RCC 7860 (cell line): ENCODE results near the gene PDS5A.
"Not testable (repeated sequence)": the region's sequence is repeated elsewhere in the genome, so short reads cannot be mapped to it uniquely, and the experiment has no call there.

Source experiments
- DNase-seq: peaks from one replicate; pipeline ENCODE4 v3.0.0-alpha.2; 2015; ENCODE audit warnings: low spot score
- FAIRE-seq: peaks from 2 replicates; lab custom pipeline; 2012; peaks lifted over from hg19 to GRCh38; lab: Jason Lieb, UNC

The PDS5A gene

DNA sequence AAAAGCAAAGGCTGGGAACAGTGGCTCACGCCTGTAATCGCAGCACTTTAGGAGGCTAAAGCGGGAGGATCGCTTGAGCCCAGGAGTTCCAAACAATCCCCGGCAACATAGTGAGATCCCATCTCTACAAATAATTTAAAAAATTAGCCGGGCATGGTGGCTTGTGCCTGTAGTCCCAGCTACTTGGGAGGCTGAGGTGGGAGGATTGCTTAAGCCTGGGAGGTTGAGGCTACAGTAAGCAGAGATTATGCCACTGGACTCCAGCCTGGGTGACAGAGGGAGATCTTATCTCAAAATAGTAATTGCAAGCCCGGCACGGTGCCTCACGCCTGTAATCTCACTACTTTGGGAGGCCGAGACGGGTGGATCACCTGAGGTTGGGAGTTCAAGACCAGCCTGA lies 139.3 kb downstream of the PDS5A start:
- not testable (repeated sequence) for FAIRE-seq, DNase-seq

DNA sequence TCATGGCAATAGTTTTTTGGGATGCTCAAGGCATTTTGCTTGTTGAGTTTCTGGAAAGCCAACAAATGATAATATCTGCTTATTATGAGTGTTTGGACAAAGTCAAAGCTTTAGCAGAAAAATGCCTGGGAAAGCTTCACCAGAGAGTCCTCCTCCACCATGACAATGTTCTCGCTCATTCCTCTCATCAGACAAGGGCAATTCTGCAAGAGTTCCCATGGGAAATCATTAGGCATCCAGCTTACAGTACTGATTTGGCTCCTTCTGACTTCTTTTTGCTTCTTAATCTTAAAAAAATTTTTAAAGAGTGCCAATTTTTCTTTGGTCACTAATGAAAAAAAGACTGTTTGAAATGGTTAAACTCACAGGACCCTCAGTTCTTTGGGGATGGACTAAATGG lies 143.4 kb downstream of the PDS5A start:
- DNase-seq (no peak), FAIRE-seq (no peak)

DNA sequence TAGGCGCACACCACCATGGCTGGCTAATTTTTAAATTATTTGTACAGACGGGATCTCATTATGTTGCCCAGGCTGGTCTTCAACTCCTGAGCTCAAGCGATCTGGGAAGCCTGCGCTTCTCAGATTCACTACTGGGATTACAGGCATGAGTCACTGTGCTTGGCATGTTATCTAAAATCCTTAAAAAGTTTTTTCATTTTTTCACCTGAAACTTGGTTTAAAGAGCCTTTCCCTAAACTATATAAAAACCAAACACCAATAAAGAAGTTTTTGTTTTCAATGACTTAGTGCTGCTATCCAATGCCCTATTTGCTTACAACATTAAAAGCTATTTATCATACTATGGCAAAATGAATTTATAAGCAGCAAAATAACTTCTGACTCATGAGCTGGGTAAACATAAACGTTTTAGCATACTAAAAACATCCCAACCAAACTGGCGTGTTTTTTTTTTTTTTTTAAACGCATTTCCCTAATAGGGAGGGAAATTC lies 151.9 kb downstream of the PDS5A start:
- DNase-seq (no peak), FAIRE-seq (peak; percentile 22)

DNA sequence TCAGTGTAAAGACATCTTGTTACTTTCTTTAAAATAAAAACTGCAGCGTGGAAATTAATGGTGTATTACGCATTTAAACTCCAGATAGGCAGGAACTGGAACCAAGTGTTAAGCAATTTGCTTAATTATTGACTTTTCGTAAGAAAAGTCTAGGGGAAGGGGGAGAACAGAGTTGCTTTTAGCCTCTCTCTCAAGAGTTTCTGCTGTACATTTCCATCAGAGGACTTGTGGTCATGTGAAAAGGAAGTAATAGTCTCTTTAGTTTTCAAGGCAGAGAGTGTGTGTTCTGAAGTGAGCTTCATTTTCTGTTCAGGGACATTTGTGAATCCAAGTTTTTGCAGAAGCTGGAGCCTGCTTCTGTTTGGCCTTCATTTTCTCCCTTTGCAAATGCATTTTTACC lies 152.6 kb downstream of the PDS5A start:
- DNase-seq (no peak), FAIRE-seq (no peak)

DNA sequence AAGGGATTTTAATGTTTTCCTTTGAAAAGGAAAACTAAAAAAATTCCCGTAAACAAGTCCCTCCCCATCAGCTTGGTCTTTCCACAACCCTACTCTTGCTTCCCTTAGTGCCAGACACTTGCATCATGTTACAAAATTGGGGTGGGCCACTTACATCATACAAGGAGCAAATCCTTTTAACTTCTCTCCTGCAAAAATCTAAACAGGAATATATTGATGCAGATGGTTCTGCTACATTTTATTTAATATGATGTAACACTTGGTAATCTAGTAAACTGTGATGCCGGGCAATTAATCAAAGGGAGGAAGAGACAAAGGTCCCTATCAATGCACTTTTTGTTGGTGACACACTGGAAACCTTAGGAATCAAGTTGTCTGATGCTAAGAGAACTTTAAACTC lies 154.5 kb downstream of the PDS5A start:
- no peak for FAIRE-seq
- no peak for DNase-seq

DNA sequence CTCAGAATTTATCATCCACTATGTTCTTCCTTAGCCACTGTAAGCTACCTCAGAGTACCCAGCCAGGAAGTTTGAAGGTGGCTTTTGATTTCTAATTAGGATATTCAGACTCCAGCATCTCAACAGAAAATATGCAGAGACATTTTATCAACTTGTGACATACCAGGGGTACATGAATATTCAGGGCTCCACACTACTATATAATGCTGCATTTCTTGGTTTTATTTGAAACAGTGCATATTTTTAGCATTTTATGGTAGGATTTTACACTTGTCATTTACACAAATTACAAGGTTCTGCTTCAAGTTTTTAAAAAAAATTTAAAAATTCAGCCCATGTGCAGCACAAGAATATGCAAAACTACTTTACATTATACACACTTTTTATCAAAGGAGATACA lies 155.0 kb downstream of the PDS5A start:
- no peak for FAIRE-seq
- DNase-seq = no peak

DNA sequence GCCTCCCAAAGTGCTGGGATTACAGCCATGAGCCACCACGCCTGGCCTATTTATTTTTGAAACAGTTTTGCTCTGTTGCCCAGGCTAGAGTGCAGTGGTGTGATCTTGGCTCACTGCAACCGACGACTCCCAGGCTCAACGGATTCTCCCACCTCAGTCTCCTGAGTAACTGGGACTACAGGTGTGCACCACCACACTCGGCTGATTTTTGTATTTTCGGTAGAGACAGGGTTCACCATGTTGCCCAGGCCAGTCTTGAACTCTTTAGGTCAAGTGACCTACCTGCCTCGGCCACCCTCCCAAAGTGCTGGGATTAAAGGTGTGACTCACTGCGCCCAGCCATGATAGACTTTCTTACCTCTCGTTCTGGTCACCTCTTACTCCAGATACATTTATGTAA lies 155.8 kb downstream of the PDS5A start:
- DNase-seq (no peak), FAIRE-seq (no peak)

DNA sequence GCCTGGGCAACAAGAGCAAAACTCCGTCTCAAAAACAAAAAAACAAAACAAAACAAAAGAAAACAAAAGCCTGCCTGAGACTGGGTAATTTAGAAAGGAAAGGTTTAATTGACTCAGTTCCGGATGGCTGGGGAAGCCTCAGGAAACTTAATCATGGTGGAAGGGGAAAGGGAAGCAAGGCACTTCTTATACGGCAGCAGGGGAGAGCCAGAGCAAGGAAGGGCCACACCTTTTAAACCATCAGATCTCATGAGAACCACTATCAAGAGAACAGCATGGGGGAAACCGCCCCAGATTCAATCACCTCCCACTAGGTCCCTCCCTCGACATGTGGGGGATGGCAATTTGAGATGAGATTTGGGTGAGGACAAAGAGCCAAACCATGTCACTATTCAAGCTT lies 157.5 kb downstream of the PDS5A start:
- FAIRE-seq = no peak
- DNase-seq = no peak

DNA sequence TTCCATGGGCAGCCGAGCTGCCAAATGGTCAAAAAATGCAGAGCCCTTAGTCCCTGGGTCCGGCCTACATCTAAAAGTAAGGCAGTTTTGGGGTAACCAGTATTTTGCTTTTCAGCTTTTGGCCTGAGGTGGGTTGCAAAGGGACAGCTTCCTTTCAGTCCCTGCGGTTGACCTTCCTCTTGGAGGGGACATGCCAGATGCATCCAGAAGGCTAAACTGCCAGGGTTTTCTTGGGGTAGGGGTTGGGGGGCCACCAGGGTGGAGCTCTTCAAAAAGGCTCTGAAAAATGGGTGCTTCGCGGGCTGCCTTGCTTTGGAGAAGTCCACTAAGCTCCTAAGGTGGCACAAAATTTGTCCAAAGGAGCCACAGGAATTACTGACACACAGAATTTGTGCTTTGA lies 159.1 kb downstream of the PDS5A start:
- no peak for FAIRE-seq
- no peak for DNase-seq

DNA sequence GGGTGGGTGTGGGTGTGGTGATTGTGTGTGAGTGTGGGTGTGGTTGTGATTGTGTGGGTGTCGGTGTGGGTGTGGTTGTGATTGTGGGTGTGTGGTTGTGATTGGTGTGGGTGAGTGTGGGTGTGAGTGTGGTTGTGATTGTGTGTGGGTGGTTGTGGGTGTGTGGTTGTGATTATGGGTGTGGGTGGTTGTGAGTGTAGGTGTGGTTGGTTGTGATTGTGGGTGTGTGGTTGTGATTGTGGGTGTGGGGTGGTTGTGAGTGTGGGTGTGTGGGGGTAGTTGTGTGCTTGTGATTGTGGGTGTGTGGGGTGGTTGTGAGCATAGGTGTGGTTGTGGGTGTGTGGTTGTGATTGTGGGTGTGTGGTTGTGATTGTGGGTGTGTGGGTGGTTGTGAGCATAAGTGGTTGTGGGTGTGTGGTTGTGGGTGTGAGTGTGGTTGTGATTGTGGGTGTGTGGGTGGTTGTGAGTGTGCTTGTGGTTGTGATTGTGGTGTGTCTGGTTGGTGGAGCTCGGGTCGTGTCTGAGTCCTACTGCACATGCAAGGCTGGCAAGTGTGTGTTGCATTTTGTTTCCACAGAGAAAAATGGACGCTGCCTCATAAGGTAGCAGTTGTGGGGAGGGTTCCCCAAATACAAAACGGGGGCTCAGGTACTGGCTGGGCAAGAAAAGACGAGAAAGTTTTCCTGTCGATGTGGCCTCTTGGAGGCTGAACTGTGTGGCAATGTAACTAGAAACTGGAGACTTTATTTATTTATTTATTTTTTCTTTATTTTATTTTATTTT lies 163.1 kb downstream of the PDS5A start:
- no peak for DNase-seq
- FAIRE-seq = no peak

DNA sequence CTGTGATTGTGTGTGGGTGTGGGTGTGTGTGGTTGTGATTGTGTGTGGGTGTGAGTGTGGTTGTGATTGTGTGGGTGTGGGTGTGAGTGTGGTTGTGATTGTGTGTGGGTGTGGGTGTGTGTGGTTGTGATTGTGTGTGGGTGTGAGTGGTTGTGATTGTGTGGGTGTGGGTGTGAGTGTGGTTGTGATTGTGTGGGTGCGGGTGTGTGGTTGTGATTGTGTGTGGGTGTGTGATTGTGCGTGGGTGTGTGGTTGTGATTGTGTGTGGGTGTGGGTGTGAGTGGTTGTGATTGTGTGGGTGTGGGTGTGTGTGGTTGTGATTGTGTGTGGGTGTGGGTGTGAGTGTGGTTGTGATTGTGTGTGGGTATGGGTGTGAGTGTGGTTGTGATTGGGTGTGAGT lies 163.9 kb downstream of the PDS5A start:
- not testable (repeated sequence) for FAIRE-seq, DNase-seq

DNA sequence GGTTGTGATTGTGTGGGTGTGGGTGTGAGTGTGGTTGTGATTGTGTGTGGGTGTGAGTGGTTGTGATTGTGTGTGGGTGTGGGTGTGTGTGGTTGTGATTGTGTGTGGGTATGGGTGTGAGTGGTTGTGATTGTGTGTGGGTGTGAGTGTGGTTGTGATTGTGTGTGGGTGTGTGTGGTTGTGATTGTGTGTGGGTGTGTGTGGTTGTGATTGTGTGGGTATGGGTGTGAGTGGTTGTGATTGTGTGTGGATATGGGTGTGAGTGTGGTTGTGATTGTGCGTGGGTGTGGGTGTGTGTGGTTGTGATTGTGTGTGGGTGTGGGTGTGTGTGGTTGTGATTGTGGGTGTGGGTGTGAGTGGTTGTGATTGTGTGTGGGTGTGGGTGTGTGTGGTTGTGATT lies 164.7 kb downstream of the PDS5A start:
- not testable (repeated sequence) for DNase-seq, FAIRE-seq

DNA sequence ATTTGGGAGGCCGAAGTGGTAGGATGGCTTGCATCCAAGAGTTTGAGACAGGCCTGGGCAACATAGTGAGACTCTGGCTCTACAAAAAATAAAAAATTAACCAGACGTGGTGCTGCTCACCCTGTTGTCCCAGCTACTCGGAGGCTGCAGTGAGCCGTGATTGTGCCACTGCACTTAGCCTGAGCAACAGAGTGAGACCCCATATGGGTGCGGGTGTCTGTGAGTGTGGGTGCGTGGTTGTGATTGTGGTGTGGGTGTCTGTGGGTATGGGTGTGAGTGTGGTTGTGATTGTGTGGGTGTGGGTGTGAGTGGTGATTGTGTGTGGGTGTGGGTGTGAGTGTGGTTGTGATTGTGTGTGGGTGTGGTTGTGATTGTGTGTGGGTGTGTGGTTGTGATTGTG lies 165.2 kb downstream of the PDS5A start:
- DNase-seq (no peak), FAIRE-seq (no peak)

DNA sequence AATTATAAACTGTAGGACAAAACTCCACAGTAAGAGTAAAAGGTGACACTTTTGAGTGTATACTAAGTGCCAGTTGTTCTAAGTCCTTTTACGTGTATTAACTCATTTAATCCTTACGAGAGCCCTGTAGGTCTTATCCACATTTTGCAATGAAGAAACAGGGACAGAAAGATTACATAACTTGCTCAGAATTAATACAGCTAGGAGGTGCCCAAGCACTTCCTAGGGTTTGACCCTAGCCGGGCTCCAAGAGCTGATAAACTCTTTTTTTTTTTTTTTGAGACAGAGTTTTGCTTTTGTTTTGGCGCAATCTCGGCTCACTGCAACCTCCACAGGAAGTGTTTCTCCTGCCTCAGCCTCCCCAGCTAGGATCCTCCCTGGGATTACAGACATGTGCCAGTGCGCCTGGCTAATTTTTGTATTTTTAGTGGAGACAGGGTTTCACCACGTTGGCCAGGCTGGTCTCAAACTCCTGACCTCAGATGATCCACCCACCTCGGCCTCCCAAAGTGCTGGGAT lies 169.4 kb downstream of the PDS5A start:
- no peak for FAIRE-seq
- no peak for DNase-seq

DNA sequence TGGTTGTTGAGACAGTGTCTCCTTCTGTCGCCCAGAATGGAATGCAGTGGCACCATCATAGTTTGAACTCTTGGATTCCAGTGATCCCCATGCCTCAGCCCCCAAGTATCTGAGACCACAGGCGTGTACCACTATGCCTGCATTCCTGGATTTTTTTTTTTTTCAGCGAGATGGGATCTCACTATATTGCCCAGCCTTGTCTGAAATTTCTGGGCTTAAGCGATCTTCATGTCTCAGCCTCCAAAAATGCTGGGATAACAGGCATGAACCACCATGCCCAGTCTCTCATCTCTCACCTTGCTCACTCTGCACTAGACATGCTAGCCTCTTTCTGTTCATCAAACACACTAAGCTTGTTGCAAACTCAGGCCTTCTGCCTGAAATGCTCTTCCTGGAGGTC lies 175.7 kb downstream of the PDS5A start:
- no peak for DNase-seq
- no peak for FAIRE-seq

DNA sequence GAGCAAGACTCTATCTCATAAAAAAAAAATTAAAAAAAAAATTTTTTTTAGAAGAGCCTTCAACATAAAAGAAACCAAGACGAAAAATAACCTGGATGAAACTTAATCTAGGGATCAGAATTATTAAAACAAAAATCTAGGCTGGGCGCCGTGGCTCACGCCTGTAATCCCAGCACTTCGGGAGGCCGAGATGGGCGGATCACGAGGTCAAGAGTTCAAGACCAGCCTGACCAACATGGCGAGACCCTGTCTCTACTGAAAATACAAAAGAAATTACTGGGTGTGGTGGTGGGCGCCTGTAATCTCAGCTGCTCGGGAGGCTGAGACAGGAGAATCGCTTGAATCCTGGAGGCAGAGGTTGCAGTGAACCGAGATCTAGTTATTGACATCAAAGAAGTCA lies 184.7 kb downstream of the PDS5A start:
- DNase-seq, FAIRE-seq: not testable (repeated sequence)

DNA sequence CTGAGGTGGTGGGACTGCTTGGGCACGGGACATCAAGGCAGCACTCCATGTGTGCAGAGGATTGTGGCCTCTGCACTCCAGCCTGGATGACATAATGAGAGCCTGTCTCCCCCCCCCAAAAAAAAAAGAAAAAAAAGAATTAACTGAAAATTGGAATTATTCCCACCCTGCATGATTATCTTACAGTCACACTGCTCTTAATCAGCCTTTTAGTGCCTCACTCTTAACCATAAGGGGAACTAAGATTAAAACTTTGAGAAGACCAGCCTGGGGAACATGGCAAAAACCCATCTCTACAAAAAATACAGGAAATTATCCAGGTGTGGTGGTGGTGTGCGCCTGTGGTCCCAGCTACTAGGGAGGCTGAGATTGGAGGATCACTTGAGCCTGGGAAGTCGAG lies 185.2 kb downstream of the PDS5A start:
- FAIRE-seq (no peak), DNase-seq (no peak)

DNA sequence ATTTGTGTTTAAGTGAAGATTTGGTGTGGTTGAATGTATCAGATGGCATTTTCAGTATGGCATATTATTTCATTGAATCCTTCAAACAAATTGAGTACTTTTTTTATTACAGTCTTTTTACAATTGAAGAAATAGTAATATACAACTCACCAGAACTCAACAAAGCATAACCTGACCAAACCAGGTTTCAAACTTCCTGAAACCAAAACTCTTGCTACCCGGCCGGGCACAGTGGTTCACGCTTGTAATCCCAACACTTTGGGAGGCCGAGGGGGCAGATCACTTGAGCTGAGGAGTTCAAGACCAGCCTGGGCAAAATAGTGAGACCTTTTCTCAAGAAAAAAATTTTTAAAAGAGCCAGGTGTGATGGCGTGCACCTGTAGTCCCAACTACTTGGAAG lies 185.6 kb downstream of the PDS5A start:
- no peak for FAIRE-seq
- no peak for DNase-seq

DNA sequence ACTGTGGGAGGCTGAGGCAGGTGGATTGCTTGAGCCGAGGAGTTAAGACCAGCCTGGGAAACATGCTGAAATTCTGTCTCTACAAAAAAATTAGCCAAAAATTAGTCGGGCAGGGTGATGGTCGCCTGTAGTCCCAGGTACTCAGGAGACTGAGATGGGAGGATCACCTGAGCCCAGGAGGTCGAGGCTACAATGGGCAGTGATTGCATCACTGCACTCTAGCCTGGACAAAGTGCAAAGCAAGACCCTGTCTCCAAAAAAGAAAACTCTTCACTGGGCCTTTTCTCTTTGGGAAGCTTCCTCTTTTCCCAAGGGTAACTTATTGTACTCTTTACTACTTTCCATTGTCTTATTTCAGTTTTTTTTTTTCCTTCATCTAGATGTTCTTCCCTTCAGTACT lies 190.9 kb downstream of the PDS5A start:
- FAIRE-seq (no peak), DNase-seq (no peak)

DNA sequence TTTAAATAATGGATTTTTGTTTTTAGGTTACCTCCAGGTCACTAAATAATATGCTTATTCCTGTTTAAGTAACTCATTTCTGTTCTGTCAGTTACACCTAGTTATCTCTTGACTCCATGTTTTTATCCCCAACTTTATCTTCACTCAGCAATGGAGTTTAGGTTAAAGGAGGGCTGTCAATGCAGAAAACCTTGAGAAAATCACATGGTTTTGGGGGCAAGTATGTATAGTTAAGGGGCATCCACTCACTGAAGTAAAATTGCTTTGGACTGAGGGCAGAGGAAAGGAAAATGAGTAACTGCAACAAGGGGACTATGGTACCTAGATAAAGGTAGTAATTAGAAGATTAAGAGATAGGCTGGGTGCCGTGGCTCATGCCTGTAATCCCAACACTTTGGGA lies 192.6 kb downstream of the PDS5A start:
- no peak for FAIRE-seq
- DNase-seq = no peak

DNA sequence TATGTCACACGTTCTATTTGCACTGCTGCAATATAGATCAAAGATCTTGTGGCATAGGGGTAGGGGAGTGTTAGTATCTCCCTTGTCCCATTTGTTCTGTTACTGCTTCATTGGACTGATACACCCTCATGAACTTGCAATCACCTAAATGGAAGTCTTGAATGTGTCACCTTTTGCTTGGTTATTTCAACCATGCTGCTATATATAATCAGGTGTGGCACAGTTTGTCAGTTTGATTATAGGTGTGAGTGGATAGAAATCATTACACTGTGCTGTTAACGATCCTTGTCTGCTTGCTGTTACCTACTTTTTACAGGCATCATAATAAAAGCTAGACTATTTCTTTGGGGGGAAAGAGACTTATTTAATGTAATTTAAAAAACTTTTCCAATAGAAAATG lies 195.7 kb downstream of the PDS5A start:
- not testable (repeated sequence) for DNase-seq, FAIRE-seq
